HEK293T (cell line): ENCODE results near the gene PTGES.

Experiments
- BHLHE40 ChIP-seq: fragments of 450-650 bp; IDR thresholded peaks from 2 replicates; pipeline ENCODE4 v1.6.1; 2016; ENCODE audit warnings: mild to moderate bottlenecking, moderate library complexity, borderline replicate concordance
- FOXA1 ChIP-seq: fragments of 450-650 bp; IDR thresholded peaks from 2 replicates; pipeline ENCODE4 v1.6.1; 2016; ENCODE audit warnings: mild to moderate bottlenecking
- FOXK2 ChIP-seq: fragments of 450-650 bp; IDR thresholded peaks from 2 replicates; pipeline ENCODE4 v1.6.1; 2016; ENCODE audit warnings: mild to moderate bottlenecking
- FOXM1 ChIP-seq: fragments of 450-650 bp; IDR thresholded peaks from 2 replicates; pipeline ENCODE4 v1.6.1; 2017; ENCODE audit warnings: mild to moderate bottlenecking, borderline replicate concordance
- HDGF ChIP-seq: fragments of 450-650 bp; IDR thresholded peaks from 2 replicates; pipeline ENCODE4 v1.6.1; 2017; ENCODE audit warnings: antibody characterized with exemption, borderline replicate concordance
- LEF1 ChIP-seq: fragments of 450-650 bp; IDR thresholded peaks from 2 replicates; pipeline ENCODE4 v1.6.1; 2017; ENCODE audit warnings: mild to moderate bottlenecking, borderline replicate concordance
- NFRKB ChIP-seq: fragments of 450-650 bp; IDR thresholded peaks from 2 replicates; pipeline ENCODE4 v1.6.1; 2016; ENCODE audit warnings: mild to moderate bottlenecking, moderate library complexity
- SP1 ChIP-seq: fragments of 450-650 bp; IDR thresholded peaks from 2 replicates; pipeline ENCODE4 v1.6.1; 2017
- ZNF384 ChIP-seq: fragments of 450-650 bp; IDR thresholded peaks from 2 replicates; pipeline ENCODE4 v1.6.1; 2016

- TF ChIP-seq NFRKB (no peak), BHLHE40 (no peak), FOXA1 (no peak), SP1 (no peak), LEF1 (no peak), HDGF (no peak), FOXK2 (no peak), FOXM1 (no peak), ZNF384 (no peak)
Measured at GRCh38 chr9:129697656-129698253, 55.1 kb downstream of the PTGES start.
